GM21381 (cell line): ENCODE results near the gene XNDC1N.
"Not testable (repeated sequence)": the region's sequence is repeated elsewhere in the genome, so short reads cannot be mapped to it uniquely, and the experiment has no call there.

Experiments
- ATAC-seq: cut with Tn5 transposase; IDR thresholded peaks from one replicate; pipeline ENCODE4 v1.9.1; 2021; ENCODE audit warnings: mild to moderate bottlenecking, moderate library complexity; ENCODE audit not compliant: unreplicated experiment

XNDC1N gene

DNA sequence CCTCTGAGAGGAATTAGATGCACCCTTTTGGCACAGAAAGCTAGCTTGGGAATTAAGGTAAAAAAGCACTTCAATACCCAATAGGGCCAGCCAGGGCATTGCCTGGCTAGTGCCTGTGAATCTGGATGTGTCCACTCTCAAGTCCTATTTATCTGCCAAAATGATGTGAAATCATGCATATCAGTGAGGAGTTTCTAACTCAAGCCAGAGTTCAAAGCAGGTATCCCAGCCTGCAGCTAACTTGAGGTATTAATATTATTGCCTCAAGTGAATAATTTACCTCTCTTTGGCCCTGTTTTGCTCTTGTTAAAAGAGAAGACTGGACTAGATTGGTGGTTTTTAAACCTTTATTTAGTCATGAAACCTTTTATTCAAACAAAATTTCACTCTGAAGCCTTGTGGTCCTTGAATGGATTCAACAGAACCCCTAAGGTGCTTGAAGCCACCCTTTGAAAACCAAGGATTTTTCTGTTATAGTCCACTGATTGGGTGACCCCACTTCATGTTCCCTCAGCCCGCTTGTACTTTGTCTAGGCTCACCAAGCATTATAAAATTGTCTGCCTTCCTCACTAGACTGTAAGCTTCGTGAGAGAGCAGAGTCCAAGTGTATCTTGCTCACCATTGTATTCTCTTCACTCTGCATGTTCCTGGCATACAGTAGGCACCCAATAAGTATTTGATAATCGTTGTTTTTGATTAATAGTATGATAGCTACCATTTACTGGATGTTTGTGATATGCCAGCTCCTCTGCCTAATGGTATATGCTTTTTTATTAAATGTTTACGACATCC is 4.9 kb upstream of the XNDC1N start:
- ATAC-seq, result no peak

DNA sequence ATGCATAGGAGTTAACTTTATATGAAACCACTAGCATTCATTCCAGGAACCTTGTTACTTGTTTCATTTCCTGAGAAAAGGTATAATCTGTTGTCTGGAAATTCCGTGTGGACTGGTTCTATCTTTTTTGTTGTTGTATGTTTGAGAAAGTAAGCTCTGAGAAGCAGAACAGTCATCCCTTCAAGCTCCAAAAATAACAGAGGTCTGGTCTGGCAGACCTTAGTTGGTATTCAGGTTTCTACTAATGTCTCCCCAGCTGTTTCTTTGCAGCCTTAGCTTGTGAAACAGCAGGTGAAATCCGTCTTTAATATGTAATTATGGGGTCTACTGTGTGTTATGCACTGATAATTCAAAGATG is 2.8 kb upstream of the XNDC1N start:
- ATAC-seq, result no peak

GRCh38 chr11:71930556-71931244 is 2.3 kb upstream of the XNDC1N start:
- no peak for ATAC-seq

DNA sequence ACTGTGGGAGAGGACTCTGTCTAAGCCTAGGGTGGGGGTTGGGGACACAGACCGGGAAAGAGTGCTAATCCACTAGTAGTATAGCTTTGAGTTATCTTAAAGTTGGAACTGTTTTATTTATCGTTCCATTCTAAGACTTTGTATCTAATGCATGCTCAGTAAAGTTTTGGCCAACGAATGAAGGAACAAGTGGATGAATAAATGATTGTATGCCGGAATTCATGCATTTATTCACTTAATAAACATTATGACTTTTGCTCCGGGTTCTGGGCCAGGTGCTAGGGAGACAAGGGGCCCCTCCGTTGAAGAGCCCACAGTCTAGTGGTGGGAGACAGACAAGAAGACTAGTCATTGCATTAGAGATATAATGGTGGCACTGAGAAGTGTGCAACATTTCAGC is 1.1 kb upstream of the XNDC1N start:
- ATAC-seq, result no peak

GRCh38 chr11:71928737-71929443 is 496 bp upstream of the XNDC1N start, which contains the start of gene RNF121:
Gene RNF121, plus strand, starts transcription at chr11:71929046. Its CDS starts 16 bp downstream, at chr11:71929062.
- peak; percentile 65 for ATAC-seq

- no peak for ATAC-seq
Observed at GRCh38 chr11:71917646-71918140, 10.7 kb downstream of the XNDC1N start.

DNA sequence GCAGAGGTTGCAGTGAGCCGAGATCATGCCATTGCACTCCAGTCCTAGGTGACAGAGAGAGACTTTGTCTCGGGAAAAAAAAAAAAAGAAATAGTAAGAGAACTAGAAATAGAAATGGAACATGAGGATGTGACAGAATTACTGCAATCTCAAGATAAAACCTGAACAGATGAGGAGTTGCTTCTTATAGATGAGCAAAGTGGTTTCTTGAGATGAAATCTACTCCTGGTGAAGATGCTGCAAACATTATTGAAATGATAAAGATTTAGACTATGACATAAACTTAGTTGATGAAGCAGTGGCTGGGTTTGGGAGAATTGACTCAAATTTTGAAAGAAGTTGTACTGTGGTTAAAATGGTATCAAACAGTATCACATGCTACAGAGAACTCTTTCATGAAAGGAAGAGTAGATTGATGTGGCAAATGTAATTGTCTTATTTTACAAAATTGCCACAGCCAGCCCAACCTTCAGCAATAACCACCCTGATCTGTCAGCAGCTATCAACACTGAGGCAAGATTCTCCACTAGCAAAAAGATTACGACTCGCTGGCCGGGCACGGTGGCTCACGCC is 13.7 kb downstream of the XNDC1N start:
- no peak for ATAC-seq

GRCh38 chr11:71913756-71914526 is 14.5 kb downstream of the XNDC1N start:
- ATAC-seq, result no peak

DNA sequence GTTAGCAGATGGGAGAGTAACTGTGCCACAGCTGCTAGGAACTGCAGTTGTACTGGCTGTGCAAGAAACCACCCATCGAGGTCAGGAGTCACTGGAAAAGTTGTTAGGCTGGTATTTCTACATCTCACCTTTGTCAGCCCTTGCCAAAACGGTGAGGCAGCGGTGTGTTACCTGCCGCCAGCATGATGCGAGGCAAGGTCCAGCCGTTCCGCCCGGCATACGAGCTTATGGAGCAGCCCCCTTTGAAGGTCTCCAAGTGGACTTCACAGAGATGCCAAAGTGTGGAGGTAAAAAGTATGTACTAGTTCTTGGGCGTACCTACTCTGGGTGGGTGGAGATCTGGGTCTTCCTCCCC is 16.4 kb downstream of the XNDC1N start:
- ATAC-seq, result not testable (repeated sequence)

DNA sequence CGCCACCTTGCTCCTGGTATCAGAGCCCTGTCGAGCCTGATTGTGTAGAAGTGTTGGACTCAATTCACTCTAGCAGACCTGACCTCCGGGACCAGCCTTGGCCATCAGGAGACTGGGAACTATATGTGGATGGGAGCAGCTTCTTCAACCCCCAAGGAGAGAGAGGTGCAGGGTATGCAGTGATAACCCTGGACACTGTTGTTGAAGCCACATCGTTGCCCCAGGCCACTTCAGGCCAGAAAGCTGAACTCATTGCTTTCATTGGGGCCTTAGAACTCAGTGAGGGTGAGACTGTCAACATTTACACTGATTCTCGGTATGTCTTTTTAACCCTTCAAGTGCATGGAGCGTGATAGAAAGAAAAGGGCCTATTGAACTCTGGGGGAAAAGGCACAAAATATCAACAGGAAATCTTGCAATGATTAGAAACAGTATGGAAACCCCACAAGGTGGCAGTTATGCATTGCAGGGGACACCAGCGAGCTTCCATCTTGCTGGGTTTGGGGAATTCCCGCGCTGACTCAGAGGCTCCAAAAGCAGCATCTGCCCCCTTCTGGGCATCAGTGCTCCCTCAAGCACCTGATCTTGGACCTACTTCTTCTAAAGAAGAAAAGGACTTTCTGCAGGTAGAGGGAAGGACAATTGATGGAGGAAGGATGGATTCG is 16.9 kb downstream of the XNDC1N start:
- not testable (repeated sequence) for ATAC-seq

DNA sequence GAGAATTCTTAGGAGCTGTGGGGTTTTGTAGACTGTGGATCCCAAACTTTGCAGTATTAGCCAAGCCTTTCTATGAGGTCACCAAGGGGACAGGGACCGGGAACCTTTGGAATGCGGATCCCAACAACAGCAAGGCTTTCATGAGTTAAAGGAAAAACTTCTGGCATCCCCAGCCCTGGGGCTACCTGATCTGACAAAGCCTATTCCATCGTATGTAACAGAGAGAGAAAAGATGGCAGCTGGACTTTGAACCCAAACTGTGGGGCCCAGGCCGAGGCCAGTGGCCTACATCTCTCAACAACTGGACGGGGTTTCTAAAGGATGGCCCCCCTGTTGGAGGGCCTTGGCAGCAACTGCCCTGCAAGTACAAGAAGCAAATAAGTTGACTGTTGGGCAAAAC is 17.6 kb downstream of the XNDC1N start:
- not testable (repeated sequence) for ATAC-seq

DNA sequence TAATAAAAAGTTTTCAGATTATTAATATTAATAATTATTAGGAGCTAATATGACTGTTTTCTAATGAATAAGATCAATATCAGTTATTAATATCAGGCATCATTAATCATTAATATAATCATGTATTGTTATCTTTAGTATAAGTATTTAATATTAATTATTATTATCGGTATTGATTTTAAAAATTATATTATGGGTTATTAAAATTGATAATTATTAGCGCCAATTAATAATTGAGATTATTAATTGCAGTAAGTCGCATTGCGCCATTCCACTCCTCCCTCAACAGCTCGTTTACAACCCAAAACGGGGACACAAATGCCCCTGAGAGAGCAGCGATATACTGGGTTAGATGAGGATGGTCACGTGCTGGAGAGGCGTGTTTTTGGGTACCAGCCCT is 20.2 kb downstream of the XNDC1N start:
- ATAC-seq, result no peak

DNA sequence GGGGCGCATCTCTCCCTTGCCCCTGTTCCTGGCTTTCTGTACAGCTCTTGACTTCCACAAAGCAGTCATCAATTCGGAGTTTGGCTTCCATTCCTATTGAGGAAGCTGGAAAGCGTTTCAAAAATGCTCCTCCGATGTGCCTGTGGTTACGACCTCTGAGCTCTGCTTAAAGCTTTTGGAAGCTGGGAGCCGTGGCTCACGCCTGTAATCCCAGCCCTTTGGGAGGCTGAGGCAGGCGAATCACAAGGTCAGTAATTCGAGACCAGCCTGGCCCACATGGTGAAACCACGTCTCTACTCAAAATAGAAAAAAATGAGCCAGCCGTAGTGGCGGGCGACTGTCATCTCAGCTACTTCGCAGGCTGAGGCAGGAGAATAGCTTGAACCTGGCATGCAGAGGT is 27.3 kb downstream of the XNDC1N start:
- ATAC-seq, result not testable (repeated sequence)

DNA sequence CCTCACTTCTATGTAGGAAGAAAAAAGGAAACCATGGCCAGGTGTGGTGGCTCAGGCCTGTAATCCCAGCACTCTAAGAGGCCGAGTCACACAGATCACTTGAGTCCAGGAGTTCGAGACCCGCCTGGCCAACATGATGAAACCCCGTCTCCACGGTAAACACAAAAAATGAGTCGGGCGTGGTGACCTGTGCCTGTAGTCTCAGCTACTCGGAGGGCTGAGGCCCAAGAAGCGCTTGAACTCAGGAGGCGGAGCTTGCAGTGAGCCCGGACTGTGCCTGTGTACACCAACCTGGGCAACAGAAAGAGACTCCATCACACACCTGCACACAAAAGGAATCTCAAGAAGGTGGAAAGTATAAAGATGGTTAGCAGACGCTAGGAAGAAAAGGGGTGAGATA is 32.4 kb downstream of the XNDC1N start:
- no peak for ATAC-seq

GRCh38 chr11:71889181-71889872 is 39.1 kb downstream of the XNDC1N start:
- not testable (repeated sequence) for ATAC-seq

DNA sequence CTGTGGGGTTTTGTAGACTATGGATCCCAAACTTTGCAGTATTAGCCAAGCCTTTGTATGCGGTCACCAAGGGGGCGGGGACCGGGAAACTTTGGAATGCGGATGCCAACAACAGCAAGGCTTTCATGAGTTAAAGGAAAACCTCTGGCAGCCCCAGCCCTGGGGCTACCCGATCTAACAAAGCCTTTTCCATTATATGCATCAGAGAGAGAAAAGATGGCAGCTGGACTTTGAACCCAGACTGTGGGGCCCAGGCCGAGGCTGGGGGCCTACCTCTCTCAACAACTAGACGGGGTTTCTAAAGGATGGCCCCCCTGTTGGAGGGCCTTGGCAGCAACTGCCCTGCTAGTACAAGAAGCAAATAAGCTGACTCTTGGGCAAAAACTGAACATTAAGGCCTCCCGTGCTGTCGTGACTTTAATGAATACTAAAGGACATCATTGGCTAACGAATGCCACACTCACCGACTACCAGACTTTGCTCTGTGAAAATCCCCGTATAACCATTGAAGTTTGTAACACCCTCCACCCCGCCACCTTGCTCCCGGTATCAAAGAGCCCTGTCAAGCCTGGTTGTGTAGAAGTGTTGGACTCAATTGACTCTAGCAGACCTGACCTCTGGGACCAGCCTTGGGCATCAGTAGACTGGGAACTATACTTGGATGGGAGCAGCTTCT is 39.9 kb downstream of the XNDC1N start:
- ATAC-seq, result not testable (repeated sequence)

DNA sequence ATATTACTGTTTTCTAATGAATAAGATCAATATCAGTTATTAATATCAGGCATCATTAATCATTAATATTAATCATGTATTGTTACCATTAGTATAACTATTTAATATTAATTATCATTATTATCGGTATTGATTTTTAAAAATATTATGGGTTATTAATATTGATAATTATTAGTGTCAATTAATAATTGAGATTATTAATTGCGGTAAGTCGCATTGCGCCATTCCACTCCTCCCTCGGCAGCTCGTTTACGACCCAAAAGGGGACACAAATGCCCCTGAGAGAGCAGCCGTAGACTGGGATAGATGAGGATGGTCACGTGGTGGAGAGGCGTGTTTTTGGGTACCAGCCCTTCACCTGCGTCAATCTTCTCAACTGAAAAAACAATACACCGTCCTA is 42.6 kb downstream of the XNDC1N start:
- not testable (repeated sequence) for ATAC-seq
